T-helper 17 cell (primary cell): ENCODE results near the gene NGLY1. TPM values are rescaled to one million over a fixed set of nuclear protein-coding genes. Genes with fewer than 3 reads are reported as not detected.

Source experiments
- ATAC-seq: fragments of 150-1000 bp; cut with Tn5 transposase; 2 replicates; pipeline ENCODE4 v1.10.0; 2021; ENCODE audit warnings: mild to moderate bottlenecking, moderate library complexity
- DNase-seq, 3 donors: peaks; one replicate each; pipeline versions ENCODE4 v3.0.0 to v3.0.0-alpha.2; 2020 to 2021
- H3K9me3 ChIP-seq: one replicate; pipeline ENCODE4 v1.7.0; 2013; ENCODE audit warnings: low read length, mild to moderate bottlenecking; ENCODE audit not compliant: control insufficient read depth, poor library complexity, severe bottlenecking
- H3K27ac Mint-ChIP-seq: one replicate; pipeline ENCODE4 v1.8.0; 2022; ENCODE audit warnings: mild to moderate bottlenecking, moderate library complexity, mixed read lengths
- H3K27me3 Mint-ChIP-seq: one replicate; pipeline ENCODE4 v1.8.0; 2022; ENCODE audit warnings: mixed read lengths
- H3K36me3 Mint-ChIP-seq: one replicate; pipeline ENCODE4 v1.8.0; 2022; ENCODE audit warnings: low read depth, mixed read lengths
- H3K4me1 Mint-ChIP-seq: one replicate; pipeline ENCODE4 v1.8.0; 2022; ENCODE audit warnings: mild to moderate bottlenecking, mixed read lengths
- H3K4me3 Mint-ChIP-seq: one replicate; pipeline ENCODE4 v1.8.0; 2022; ENCODE audit warnings: mild to moderate bottlenecking, moderate library complexity, mixed read lengths
- total RNA-seq, 4 donors: library from RNA in 2 of 4; stranded (reverse) in 2 of 4; gene quantifications; one replicate each; pipeline ENCODE4 v1.2.3 and lab custom pipeline; 2022 to 2026

Gene NGLY1
- total RNA-seq: 10 to 100 TPM; 65.8 to 67.1 TPM
- total RNA-seq (lab: John Stamatoyannopoulos, UW): 67.0 to 95.4 reads per million in 2 donors

- Mint-ChIP-seq H3K4me3 (peak within 1 kb of the TSS; percentile 86), H3K36me3 (peaks cover 2% of the 10 kb centered on the region), H3K27me3 (no peaks in the 10 kb centered on the region), H3K27ac (peak within 1 kb of the TSS; percentile 88), H3K4me1 (peaks cover 18% of the 10 kb centered on the region)
- H3K9me3 ChIP-seq: no peaks in the 10 kb centered on the region
- peak; percentile 93 for ATAC-seq
- peak; percentile 81 to 83 (median 82) for DNase-seq
Measured at GRCh38 chr3:25782938-25783660, at the start of gene NGLY1. TSS of gene NGLY1 (minus strand) at chr3:25783443. CDS start at chr3:25783390, 53 bp downstream.

GRCh38 chr3:25831578-25831977 lies 48.3 kb upstream of the NGLY1 start:
- Mint-ChIP-seq H3K4me3 (no peak overlapping the region), H3K4me1 (peaks cover 6% of the 10 kb centered on the region), H3K27me3 (peaks cover 17% of the 10 kb centered on the region), H3K27ac (no peak overlapping the region), H3K36me3 (peaks cover 2% of the 10 kb centered on the region)
- H3K9me3 ChIP-seq: no peaks in the 10 kb centered on the region
- no peak for ATAC-seq
- no peak for DNase-seq

GRCh38 chr3:25830373-25831280 lies 47.4 kb upstream of the NGLY1 start:
- no peak overlapping the region for H3K4me3 Mint-ChIP-seq
- H3K4me1 Mint-ChIP-seq: peaks cover 14% of the 10 kb centered on the region
- DNase-seq (no peak), ATAC-seq (no peak)
- peaks cover 12% of the 10 kb centered on the region for H3K27me3 Mint-ChIP-seq
- H3K9me3 ChIP-seq: no peaks in the 10 kb centered on the region
- no peaks in the 10 kb centered on the region for H3K36me3 Mint-ChIP-seq
- no peak overlapping the region for H3K27ac Mint-ChIP-seq

- Mint-ChIP-seq H3K27me3 (no peaks in the 10 kb centered on the region), H3K4me1 (peaks cover 14% of the 10 kb centered on the region), H3K4me3 (peak overlapping the region; percentile 47), H3K27ac (no peak overlapping the region), H3K36me3 (no peaks in the 10 kb centered on the region)
- peak; percentile 49 for ATAC-seq
- no peaks in the 10 kb centered on the region for H3K9me3 ChIP-seq
- DNase-seq: no peak
Measured at GRCh38 chr3:25826510-25826909, 43.3 kb upstream of the NGLY1 start.

GRCh38 chr3:25823314-25823713 lies 40.1 kb upstream of the NGLY1 start:
- ATAC-seq (no peak), DNase-seq (no peak)
- no peaks in the 10 kb centered on the region for H3K36me3 Mint-ChIP-seq
- H3K27ac Mint-ChIP-seq: no peak overlapping the region
- peaks cover 10% of the 10 kb centered on the region for H3K4me1 Mint-ChIP-seq
- H3K9me3 ChIP-seq: no peaks in the 10 kb centered on the region
- no peaks in the 10 kb centered on the region for H3K27me3 Mint-ChIP-seq
- no peak overlapping the region for H3K4me3 Mint-ChIP-seq

GRCh38 chr3:25821746-25822573 lies 38.7 kb upstream of the NGLY1 start:
- no peaks in the 10 kb centered on the region for H3K36me3 Mint-ChIP-seq
- no peaks in the 10 kb centered on the region for H3K9me3 ChIP-seq
- H3K27me3 Mint-ChIP-seq: peaks cover 2% of the 10 kb centered on the region
- H3K4me1 Mint-ChIP-seq: peaks cover 10% of the 10 kb centered on the region
- ATAC-seq (no peak), DNase-seq (no peak)
- no peak overlapping the region for H3K27ac Mint-ChIP-seq
- H3K4me3 Mint-ChIP-seq: no peak overlapping the region

GRCh38 chr3:25820816-25821486 lies 37.7 kb upstream of the NGLY1 start:
- Mint-ChIP-seq H3K27ac (no peak overlapping the region), H3K36me3 (no peaks in the 10 kb centered on the region), H3K4me3 (no peak overlapping the region), H3K4me1 (peaks cover 2% of the 10 kb centered on the region), H3K27me3 (peaks cover 12% of the 10 kb centered on the region)
- no peaks in the 10 kb centered on the region for H3K9me3 ChIP-seq
- DNase-seq: no peak
- no peak for ATAC-seq

GRCh38 chr3:25820366-25820765 lies 37.1 kb upstream of the NGLY1 start:
- DNase-seq (no peak), ATAC-seq (no peak)
- Mint-ChIP-seq H3K27ac (no peak overlapping the region), H3K27me3 (peaks cover 12% of the 10 kb centered on the region), H3K4me1 (no peaks in the 10 kb centered on the region), H3K36me3 (no peaks in the 10 kb centered on the region), H3K4me3 (no peak overlapping the region)
- no peaks in the 10 kb centered on the region for H3K9me3 ChIP-seq

GRCh38 chr3:25818335-25818734 lies 35.1 kb upstream of the NGLY1 start:
- no peaks in the 10 kb centered on the region for H3K4me1 Mint-ChIP-seq
- no peaks in the 10 kb centered on the region for H3K36me3 Mint-ChIP-seq
- no peaks in the 10 kb centered on the region for H3K9me3 ChIP-seq
- H3K27me3 Mint-ChIP-seq: peaks cover 12% of the 10 kb centered on the region
- DNase-seq (no peak), ATAC-seq (no peak)
- H3K4me3 Mint-ChIP-seq: no peak overlapping the region
- H3K27ac Mint-ChIP-seq: no peak overlapping the region

GRCh38 chr3:25817638-25818037 lies 34.4 kb upstream of the NGLY1 start:
- Mint-ChIP-seq H3K4me1 (no peaks in the 10 kb centered on the region), H3K36me3 (no peaks in the 10 kb centered on the region), H3K4me3 (no peak overlapping the region), H3K27ac (no peak overlapping the region), H3K27me3 (peaks cover 12% of the 10 kb centered on the region)
- H3K9me3 ChIP-seq: no peaks in the 10 kb centered on the region
- ATAC-seq (no peak), DNase-seq (no peak)

- H3K4me1 Mint-ChIP-seq: no peaks in the 10 kb centered on the region
- ATAC-seq: no peak
- no peaks in the 10 kb centered on the region for H3K36me3 Mint-ChIP-seq
Measured at GRCh38 chr3:25817107-25817506, 33.9 kb upstream of the NGLY1 start.

GRCh38 chr3:25812644-25813043 lies 29.4 kb upstream of the NGLY1 start:
- DNase-seq: no peak
- no peaks in the 10 kb centered on the region for H3K9me3 ChIP-seq
- Mint-ChIP-seq H3K36me3 (no peaks in the 10 kb centered on the region), H3K4me3 (no peak overlapping the region), H3K4me1 (no peaks in the 10 kb centered on the region), H3K27me3 (peaks cover 12% of the 10 kb centered on the region), H3K27ac (no peak overlapping the region)
- ATAC-seq: no peak

More at GRCh38 chr3:25817107-25817506, 33.9 kb upstream of the NGLY1 start:
- DNase-seq: no peak
- no peak overlapping the region for H3K27ac Mint-ChIP-seq
- peaks cover 12% of the 10 kb centered on the region for H3K27me3 Mint-ChIP-seq
- H3K9me3 ChIP-seq: no peaks in the 10 kb centered on the region
- H3K4me3 Mint-ChIP-seq: no peak overlapping the region
